Left lung (tissue), 10 donors: ENCODE data around the gene RBM20. TPM values are rescaled to one million over a fixed set of nuclear protein-coding genes. Genes with fewer than 3 reads are reported as not detected.

Experiments
- ATAC-seq: fragments of 200-7000 bp; cut with Tn5 transposase; one replicate; pipeline ENCODE4 v1.9.1; 2020; ENCODE audit warnings: moderate library complexity
- DNase-seq, 4 donors: peaks; one replicate each; pipeline ENCODE4 v3.0.0-alpha.2; 2013 to 2020
- H3K27ac ChIP-seq, 2 donors: fragments of 200-600 bp; sonication (generic) in 1 of 2; one replicate each; pipeline versions ENCODE4 v1.5.0 to v1.8.0; 2020 to 2021
- H3K27me3 ChIP-seq, 2 donors: fragments of 200-600 bp; sonication (generic) in 1 of 2; one replicate each; pipeline versions ENCODE4 v1.5.0 to v1.8.0; 2020 to 2021
- H3K36me3 ChIP-seq, 2 donors: fragments of 200-600 bp; sonication (generic) in 1 of 2; one replicate each; pipeline versions ENCODE4 v1.5.0 to v1.8.0; 2020 to 2021
- H3K4me1 ChIP-seq, 2 donors: fragments of 200-600 bp; one replicate each; pipeline ENCODE4 v1.8.0; 2021
- H3K4me3 ChIP-seq, 2 donors: fragments of 200-600 bp; sonication (generic) in 1 of 2; one replicate each; pipeline versions ENCODE4 v1.5.0 to v1.8.0; 2020 to 2021; ENCODE audit warnings: mild to moderate bottlenecking in 1 of 2
- H3K9me3 ChIP-seq, 2 donors: fragments of 200-600 bp; sonication (generic) in 1 of 2; one replicate each; pipeline versions ENCODE4 v1.5.0 to v1.8.0; 2020 to 2021
- CTCF ChIP-seq, 2 donors: fragments of 200-600 bp; sonication (generic) in 1 of 2; IDR thresholded peaks; one replicate each; pipeline versions ENCODE4 v1.5.0 to v1.8.0; 2021; ENCODE audit warnings: antibody characterized with exemption in 2 of 2
- intact Hi-C, 2 donors: fragments of 100-400 bp; cut with DNase I; formaldehyde crosslinking; loops; one replicate each; pipeline versions ENCODE4 v1.11.2 to v1.14.2; 2022
- polyA plus RNA-seq, 6 donors: library from polyadenylated mRNA; unstranded; fragments of 120-200 nt; gene quantifications; one replicate each; pipeline ENCODE4 v1.2.1, GENCODE V29; 2013; ENCODE audit not compliant: insufficient read length in 6 of 6
- total RNA-seq, 2 donors: library from RNA; stranded (reverse); fragmentation: NEBNext Ultra II Directional; extraction: Animal tissue kit (Norgen Biotek cat#: 25700); gene quantifications; one replicate each; pipeline ENCODE4 v1.2.1, GENCODE V29; 2021
- donor health status: DM: no; HTN: yes; CAD: no.
- donor health status: DM: no; HTN: no; CAD: no.

The RBM20 gene
- total and polyA plus RNA-seq, 8 donors, result 0.55 to 1.8 (median 1.1) TPM

GRCh38 chr10:110834629-110835301 lies 190.6 kb downstream of the RBM20 start:
- DNase-seq (peak in 2 of 4 donors; percentile 57 to 88), ATAC-seq (peak; percentile 91)
- TF ChIP-seq CTCF (IDR thresholded peaks at IDR 0.05), result no peak

DNA sequence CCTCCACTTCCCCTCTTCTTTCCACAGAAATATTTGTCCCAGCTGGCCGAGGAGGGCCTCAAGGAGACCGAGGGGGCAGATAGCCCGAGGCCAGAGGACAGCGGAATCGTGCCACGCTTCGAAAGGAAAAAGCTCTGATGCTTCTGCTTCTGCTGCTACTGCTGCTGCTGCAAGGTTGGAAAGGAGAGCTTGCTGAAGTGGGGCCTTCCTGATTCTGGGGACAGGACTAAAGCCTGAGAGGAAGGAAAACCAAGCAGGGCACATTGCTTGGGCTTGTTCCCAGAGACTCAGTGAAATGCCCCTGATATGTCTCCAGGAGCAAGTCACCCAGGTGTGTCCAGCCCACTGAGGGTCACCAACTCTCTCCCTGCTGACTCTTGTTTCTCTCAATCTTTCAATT lies 191.7 kb downstream of the RBM20 start:
- DNase-seq, result no peak
- Histone ChIP-seq H3K27ac (no peak overlapping the region), H3K36me3 (no peaks in the 10 kb centered on the region), H3K9me3 (no peaks in the 10 kb centered on the region), H3K4me1 (no peaks in the 10 kb centered on the region), H3K27me3 (no peaks in the 10 kb centered on the region), H3K4me3 (no peak overlapping the region)
- ATAC-seq, result no peak
- TF ChIP-seq CTCF (IDR thresholded peaks at IDR 0.05), result no peak
- intact Hi-C loops, result no loop called here

More at GRCh38 chr10:110834629-110835301, 190.6 kb downstream of the RBM20 start:
- H3K27ac ChIP-seq, result no peak overlapping the region
- no peaks in the 10 kb centered on the region for H3K9me3 ChIP-seq
- no peak overlapping the region for H3K4me3 ChIP-seq
- H3K27me3 ChIP-seq, result no peaks in the 10 kb centered on the region
- intact Hi-C loops, result no loop called here
- H3K4me1 ChIP-seq, result no peaks in the 10 kb centered on the region
- no peaks in the 10 kb centered on the region for H3K36me3 ChIP-seq

GRCh38 chr10:110836706-110837105 lies 192.6 kb downstream of the RBM20 start:
- H3K4me1 ChIP-seq, result no peaks in the 10 kb centered on the region
- no peak overlapping the region for H3K4me3 ChIP-seq
- TF ChIP-seq CTCF (IDR thresholded peaks at IDR 0.05), result no peak
- intact Hi-C loops, result no loop called here
- no peaks in the 10 kb centered on the region for H3K27me3 ChIP-seq
- no peaks in the 10 kb centered on the region for H3K36me3 ChIP-seq
- DNase-seq (no peak), ATAC-seq (no peak)
- no peak overlapping the region for H3K27ac ChIP-seq
- H3K9me3 ChIP-seq, result no peaks in the 10 kb centered on the region

DNA sequence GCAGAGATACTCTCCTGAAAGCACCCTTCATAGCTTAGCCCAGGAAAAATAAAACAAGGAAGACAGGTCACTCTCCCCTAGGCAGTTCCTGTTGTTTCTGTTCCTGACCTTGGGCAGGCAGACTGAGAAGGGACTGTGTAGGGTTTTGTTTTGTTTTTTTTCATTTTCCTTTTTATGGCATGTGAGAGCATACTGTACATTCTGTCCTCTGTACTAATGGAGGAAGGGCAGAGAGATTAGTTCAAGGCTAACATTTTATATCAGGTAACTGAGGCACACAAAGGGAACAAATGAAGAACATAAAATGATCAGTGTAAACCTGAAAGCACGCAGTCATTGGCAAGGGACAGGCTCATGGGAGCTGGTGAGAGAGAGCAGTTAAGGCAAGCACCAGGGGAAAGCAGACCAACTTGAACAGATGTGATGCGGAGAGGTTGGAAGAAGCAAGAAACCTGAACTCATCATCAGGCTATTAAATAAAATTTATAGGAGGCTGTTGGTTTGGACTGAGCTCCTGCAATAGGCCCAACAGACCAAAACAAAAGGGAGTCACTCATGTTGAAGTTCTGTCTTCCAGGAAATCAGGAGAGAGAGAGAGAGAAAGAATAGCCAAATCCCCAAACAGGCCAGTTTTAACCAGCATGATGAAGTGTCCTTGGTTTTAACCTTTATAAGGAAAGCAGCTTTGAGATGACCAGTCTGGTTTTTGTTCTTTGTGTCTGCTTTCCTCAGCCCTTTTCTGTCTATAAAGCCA lies 193.5 kb downstream of the RBM20 start:
- ATAC-seq, result no peak
- H3K4me3 ChIP-seq, result no peak overlapping the region
- H3K27me3 ChIP-seq, result no peaks in the 10 kb centered on the region
- TF ChIP-seq CTCF (IDR thresholded peaks at IDR 0.05), result no peak
- peaks cover 0 to 5% of the 10 kb centered on the region in 2 donors for H3K4me1 ChIP-seq
- no peaks in the 10 kb centered on the region for H3K36me3 ChIP-seq
- H3K9me3 ChIP-seq, result no peaks in the 10 kb centered on the region
- peak overlapping the region in 1 of 2 donors; percentile 8 for H3K27ac ChIP-seq
- intact Hi-C loops, result no loop called here
- no peak for DNase-seq

DNA sequence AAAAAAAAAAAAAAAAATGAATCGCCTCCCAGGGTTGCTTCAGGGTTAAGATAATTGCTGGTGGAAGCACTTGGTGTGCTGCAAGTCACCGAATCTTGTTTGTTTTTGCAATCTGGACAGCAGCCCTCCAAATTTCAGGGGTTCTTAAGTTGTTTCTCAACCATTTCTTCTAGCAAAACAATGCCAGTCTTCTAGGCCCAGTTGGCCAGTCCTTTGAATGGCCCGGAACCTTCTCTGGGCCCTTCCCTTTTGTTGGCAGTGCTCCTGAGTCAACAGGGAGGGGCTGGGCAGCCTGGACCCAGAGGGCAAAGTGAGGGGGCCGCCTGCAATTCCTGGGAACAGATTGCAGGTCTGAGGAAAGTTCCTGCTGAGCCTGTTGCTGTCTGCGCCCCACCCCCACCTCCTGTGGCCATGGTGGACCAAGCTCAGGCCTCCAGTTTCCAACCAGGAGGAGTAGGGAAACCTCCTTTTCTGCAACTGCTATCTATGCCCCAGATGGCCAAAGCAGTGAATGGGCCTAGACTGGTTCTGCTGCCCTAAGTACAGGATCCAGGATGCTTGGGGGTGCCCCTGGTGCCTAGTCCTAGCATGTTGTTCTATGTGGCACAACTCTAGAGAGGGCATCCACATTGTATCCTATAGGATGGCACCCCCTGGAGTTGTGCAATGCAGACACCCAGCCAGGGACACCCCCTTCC lies 196.2 kb downstream of the RBM20 start:
- H3K27ac ChIP-seq, result no peak overlapping the region
- ATAC-seq (peak; percentile 80), DNase-seq (peak in 1 of 4 donors; percentile 82)
- no peak for TF ChIP-seq CTCF (IDR thresholded peaks at IDR 0.05)
- H3K27me3 ChIP-seq, result no peaks in the 10 kb centered on the region
- no peaks in the 10 kb centered on the region for H3K9me3 ChIP-seq
- H3K4me3 ChIP-seq, result no peak overlapping the region
- H3K4me1 ChIP-seq, result peaks cover 0 to 12% of the 10 kb centered on the region in 2 donors
- intact Hi-C loops, result no loop called here
- H3K36me3 ChIP-seq, result no peaks in the 10 kb centered on the region
